Pancreas (tissue), 10 donors: ENCODE data around the gene GPC3. TPM values are rescaled to one million over a fixed set of nuclear protein-coding genes. Genes with fewer than 3 reads are reported as not detected.

Experiments
- ATAC-seq, 4 donors: fragments of 200-7000 bp; cut with Tn5 transposase; one replicate each; pipeline versions ENCODE4 v1.8.0 to v1.9.1; 2020; ENCODE audit warnings: mild to moderate bottlenecking in 4 of 4, moderate library complexity in 4 of 4
- DNase-seq, 6 donors: peaks; one replicate each; pipeline ENCODE4 v3.0.0-alpha.2; 2020
- FAIRE-seq: peaks from 2 replicates; lab custom pipeline; 2012; peaks lifted over from hg19 to GRCh38; lab: Jason Lieb, UNC
- H3K27ac ChIP-seq, 4 donors: fragments of 200-600 bp; sonication (generic); 1 replicate in 3 of 4; 2 replicates in 1 of 4; pipeline versions ENCODE4 v1.5.0 to v1.8.0; 2020
- H3K27me3 ChIP-seq, 4 donors: fragments of 200-600 bp; one replicate each; pipeline ENCODE4 v1.8.0; 2021
- H3K36me3 ChIP-seq, 3 donors: fragments of 200-600 bp; sonication (generic) in 1 of 3; one replicate each; pipeline versions ENCODE4 v1.5.0 to v1.8.0; 2020 to 2021
- H3K4me1 ChIP-seq, 3 donors: fragments of 200-600 bp; one replicate each; pipeline ENCODE4 v1.8.0; 2021
- H3K4me3 ChIP-seq, 4 donors: fragments of 200-600 bp; sonication (generic) in 2 of 4; one replicate each; pipeline versions ENCODE4 v1.5.0 to v1.8.0; 2020 to 2021
- H3K9me3 ChIP-seq, 4 donors: fragments of 200-600 bp; one replicate each; pipeline ENCODE4 v1.8.0; 2021
- CTCF ChIP-seq, 4 donors: fragments of 200-600 bp; sonication (generic) in 3 of 4; IDR thresholded peaks; one replicate each; pipeline versions ENCODE4 v1.5.0 to v1.8.0; 2021; ENCODE audit warnings: antibody characterized with exemption in 4 of 4
- WGBS, 2 donors: extraction: QIAGEN DNeasy Blood & Tissue Kit; methylation state at CpG; one replicate each; pipeline ENCODE4 v1.1.7; 2013; 5-methylcytosine and 5-hydroxymethylcytosine counted together
- intact Hi-C, 3 donors: fragments of 100-400 bp; cut with DNase I; formaldehyde crosslinking; loops; one replicate each; pipeline versions ENCODE4 v1.11.1 to v1.14.2; 2022
- polyA plus RNA-seq, 2 donors: library from polyadenylated mRNA; stranded (reverse); fragments of 200-250 nt; gene quantifications; one replicate each; pipeline ENCODE4 v1.2.3, GENCODE V29; 2013
- total RNA-seq, 6 donors: library from RNA; stranded (reverse); fragmentation: NEBNext Ultra II Directional in 4 of 6; extraction: Animal tissue kit (Norgen Biotek cat#: 25700) in 4 of 6; gene quantifications; one replicate each; pipeline versions ENCODE4 v1.2.1 to v1.2.4, GENCODE V29; 2021 to 2023
- donor health status: healthy with polysubstance abuse.
- donor health status: DM: no; HTN: no; CAD: no; lungs with moderate emphysema.
- donor health status: DM: no; HTN: no; CAD: no.
- donor health status: control.
- donor health status: control.
- donor health status: Bipolar disorder and iron deficiency.
- donor health status: DM: yes; HTN: yes; CAD: no.
- donor health status: DM: no; HTN: no; CAD: no.
- donor health status: DM: no; HTN: no; CAD: no.
- donor health status: DM: yes; HTN: yes; CAD: no.

GPC3 gene
- total and polyA plus RNA-seq, 8 donors: 0.95 to 18.6 (median 2.7) TPM

GRCh38 chrX:133847340-133847994 is 137.9 kb downstream of the GPC3 start:
- TF ChIP-seq CTCF (IDR thresholded peaks at IDR 0.05): no peak
- Histone ChIP-seq H3K4me1 (no peaks in the 10 kb centered on the region), H3K4me3 (no peak overlapping the region), H3K27ac (no peak overlapping the region), H3K9me3 (no peaks in the 10 kb centered on the region), H3K36me3 (no peaks in the 10 kb centered on the region), H3K27me3 (peaks cover 0 to 12% (median 0%) of the 10 kb centered on the region in 4 donors)
- FAIRE-seq: no peak
- no peak for ATAC-seq
- WGBS, 2 donors: 70 to 90% methylated on average over 6 of the region's 6 CpGs
- intact Hi-C loops: no loop called here
- no peak for DNase-seq

GRCh38 chrX:133846311-133846710 is 139.1 kb downstream of the GPC3 start:
- Histone ChIP-seq H3K4me1 (no peaks in the 10 kb centered on the region), H3K4me3 (no peak overlapping the region), H3K27me3 (peaks cover 0 to 10% (median 0%) of the 10 kb centered on the region in 4 donors), H3K27ac (no peak overlapping the region), H3K36me3 (no peaks in the 10 kb centered on the region), H3K9me3 (no peaks in the 10 kb centered on the region)
- TF ChIP-seq CTCF (IDR thresholded peaks at IDR 0.05): no peak
- intact Hi-C loops: no loop called here
- peak; percentile 9 for FAIRE-seq
- WGBS, 2 donors: 48 to 71% methylated on average over 2 of the region's 2 CpGs
- no peak for DNase-seq
- no peak for ATAC-seq

- Histone ChIP-seq H3K36me3 (no peaks in the 10 kb centered on the region), H3K27me3 (peaks cover 0 to 9% (median 0%) of the 10 kb centered on the region in 4 donors), H3K9me3 (no peaks in the 10 kb centered on the region), H3K27ac (no peak overlapping the region), H3K4me3 (no peak overlapping the region), H3K4me1 (no peaks in the 10 kb centered on the region)
- no peak for ATAC-seq
- no peak for DNase-seq
- 85 to 100% methylated on average over 2 of the region's 2 CpGs for WGBS, 2 donors
- TF ChIP-seq CTCF (IDR thresholded peaks at IDR 0.05): no peak
- no peak for FAIRE-seq
- intact Hi-C loops: no loop called here
These were observed 145.0 kb downstream of the GPC3 start for GRCh38 chrX:133840415-133840814.

GRCh38 chrX:133838761-133839676 is 146.4 kb downstream of the GPC3 start:
- ATAC-seq (peak in 3 of 4 donors; percentile 17 to 68 (median 42)), FAIRE-seq (peak; percentile 41), DNase-seq (peak in 3 of 6 donors; percentile 17 to 28 (median 19))
- Histone ChIP-seq H3K27me3 (peaks cover 0 to 9% (median 0%) of the 10 kb centered on the region in 4 donors), H3K4me3 (no peak overlapping the region), H3K36me3 (no peaks in the 10 kb centered on the region), H3K4me1 (no peaks in the 10 kb centered on the region), H3K9me3 (no peaks in the 10 kb centered on the region), H3K27ac (no peak overlapping the region)
- TF ChIP-seq CTCF (IDR thresholded peaks at IDR 0.05): peak in 3 of 4 donors; percentile 37 to 65 (median 49)
- WGBS, 2 donors: 46 to 62% methylated on average over 5 of the region's 5 CpGs
- intact Hi-C loops: no loop called here
